Brain microvascular endothelial cell (primary cell): ENCODE data around the gene RHOJ.

Source experiments
- DNase-seq: peaks from one replicate; pipeline ENCODE4 v3.0.0-alpha.2; 2020
- H3K27ac ChIP-seq: fragments of 250-450 bp; sonication (Bioruptor Pico); 2 replicates; pipeline ENCODE4 v1.5.1; 2020; ENCODE audit warnings: mild to moderate bottlenecking, moderate library complexity
- H3K27me3 ChIP-seq: fragments of 250-450 bp; sonication (Bioruptor Pico); replicated peaks from 2 replicates; pipeline ENCODE4 v1.5.1; 2020; ENCODE audit warnings: mild to moderate bottlenecking
- H3K36me3 ChIP-seq: fragments of 250-450 bp; sonication (Bioruptor Pico); replicated peaks from 2 replicates; pipeline ENCODE4 v1.5.1; 2020; ENCODE audit warnings: mild to moderate bottlenecking
- H3K4me3 ChIP-seq: 2 replicates; pipeline ENCODE4 v1.5.1; 2011; ENCODE audit warnings: low read depth, mild to moderate bottlenecking, control low read depth, low read length, moderate library complexity
- CTCF ChIP-seq: IDR thresholded peaks from 2 replicates; pipeline ENCODE4 v1.5.1; 2011; ENCODE audit warnings: low read depth, mild to moderate bottlenecking, moderate library complexity, low read length, control low read depth, inconsistent platforms; ENCODE audit errors: missing control alignments
- in situ Hi-C: cut with HindIII; loops from 2 replicates; pipeline ENCODE4 v1.10.0; 2017; ENCODE audit warnings: low sequenced_read_pairs, low pct_ligation_motif_present

Gene RHOJ

GRCh38 chr14:63223596-63223995, 19.4 kb downstream of the RHOJ start:
- in situ Hi-C loops, result no loop called here
- DNase-seq, result no peak
- Histone ChIP-seq H3K36me3 (no peaks in the 10 kb centered on the region), H3K27me3 (no peaks in the 10 kb centered on the region), H3K27ac (no peak overlapping the region), H3K4me3 (no peak overlapping the region)
- TF ChIP-seq CTCF, result no peak

DNA sequence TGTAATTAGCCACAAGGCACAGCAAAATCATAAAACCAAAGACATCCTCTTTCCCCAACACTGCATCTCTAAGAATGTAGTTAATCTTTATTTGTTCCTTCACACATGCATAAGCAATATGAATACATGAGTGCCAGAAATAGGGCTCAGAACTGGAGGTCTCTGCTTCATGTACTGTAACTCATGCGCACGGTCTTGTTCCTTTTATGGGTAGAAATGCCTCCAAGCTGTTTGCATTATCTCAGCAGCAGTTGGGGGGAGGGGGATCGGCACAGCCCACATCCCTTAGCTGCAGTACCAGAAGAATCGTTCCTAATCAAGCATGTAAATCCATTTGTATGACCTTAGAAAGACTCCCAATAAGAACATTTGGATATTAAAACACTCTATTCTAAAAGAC, 20.0 kb downstream of the RHOJ start:
- TF ChIP-seq CTCF, result no peak
- no peak overlapping the region for H3K4me3 ChIP-seq
- H3K27ac ChIP-seq, result no peak overlapping the region
- DNase-seq, result no peak
- in situ Hi-C loops, result no loop called here
- no peaks in the 10 kb centered on the region for H3K36me3 ChIP-seq
- no peaks in the 10 kb centered on the region for H3K27me3 ChIP-seq

- Histone ChIP-seq H3K4me3 (no peak overlapping the region), H3K27me3 (no peaks in the 10 kb centered on the region), H3K36me3 (no peaks in the 10 kb centered on the region), H3K27ac (no peak overlapping the region)
- no peak for TF ChIP-seq CTCF
- in situ Hi-C loops, result no loop called here
- no peak for DNase-seq
Observed at GRCh38 chr14:63228217-63228616, 24.0 kb downstream of the RHOJ start.

DNA sequence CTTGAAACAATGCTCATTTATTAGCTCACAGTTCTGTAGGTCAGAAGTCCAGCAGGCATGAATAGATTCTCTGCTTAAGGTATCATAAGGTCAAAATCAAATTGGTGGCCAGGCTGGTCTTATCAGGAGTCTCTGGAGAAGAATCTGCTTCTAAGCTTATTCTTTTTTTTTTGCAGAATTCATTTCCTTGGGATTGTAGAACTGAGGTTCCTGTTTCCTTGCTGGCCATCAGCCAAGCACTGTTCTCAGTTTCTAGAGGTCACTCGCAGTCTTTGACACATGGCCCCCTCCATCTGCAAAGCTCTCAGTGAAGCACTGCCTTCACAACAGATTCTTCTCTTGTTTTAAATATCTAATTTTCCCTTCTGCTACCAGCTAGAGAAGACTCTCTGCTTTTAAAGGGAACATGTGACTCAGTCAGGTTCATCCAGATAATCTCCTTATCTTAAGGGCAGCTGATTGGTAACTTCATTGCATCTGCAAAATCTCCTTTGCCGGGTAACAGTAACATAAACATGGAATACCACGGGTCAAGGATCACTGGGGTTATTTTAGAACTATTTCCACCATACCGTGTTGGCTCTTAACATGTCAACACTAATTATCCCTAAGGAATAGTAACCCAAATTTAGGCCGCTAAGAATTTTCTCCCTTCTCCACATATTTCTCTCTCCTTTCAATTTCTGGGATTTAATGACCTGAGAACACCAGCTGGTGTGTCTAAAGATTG, 25.3 kb downstream of the RHOJ start:
- no peaks in the 10 kb centered on the region for H3K27me3 ChIP-seq
- no peak overlapping the region for H3K27ac ChIP-seq
- H3K4me3 ChIP-seq, result no peak overlapping the region
- DNase-seq, result no peak
- in situ Hi-C loops, result no loop called here
- no peak for TF ChIP-seq CTCF
- H3K36me3 ChIP-seq, result no peaks in the 10 kb centered on the region

DNA sequence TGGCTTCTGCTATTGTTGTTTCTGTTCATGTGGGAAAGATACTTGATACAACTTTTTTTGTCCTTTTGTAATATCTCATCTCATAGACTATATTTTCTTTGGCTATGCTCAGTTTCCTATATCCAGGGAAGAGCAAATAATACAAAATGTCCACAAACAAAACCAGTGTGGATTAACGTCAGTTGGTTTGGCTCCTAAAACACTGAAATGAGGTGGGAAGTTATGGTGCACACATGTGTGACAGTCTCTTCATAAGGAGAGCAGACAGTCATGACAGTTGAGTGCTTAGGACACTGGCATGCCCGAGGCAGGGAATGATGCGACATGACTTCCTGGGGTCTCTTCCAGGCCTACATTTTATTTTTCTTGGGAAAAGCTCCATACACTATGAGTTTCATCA, 27.5 kb downstream of the RHOJ start:
- in situ Hi-C loops, result no loop called here
- DNase-seq, result no peak
- no peak overlapping the region for H3K4me3 ChIP-seq
- H3K27ac ChIP-seq, result no peak overlapping the region
- TF ChIP-seq CTCF, result no peak
- H3K27me3 ChIP-seq, result no peaks in the 10 kb centered on the region
- no peaks in the 10 kb centered on the region for H3K36me3 ChIP-seq

GRCh38 chr14:63237791-63238190, 33.5 kb downstream of the RHOJ start:
- Histone ChIP-seq H3K27me3 (no peaks in the 10 kb centered on the region), H3K4me3 (no peak overlapping the region), H3K36me3 (no peaks in the 10 kb centered on the region), H3K27ac (no peak overlapping the region)
- TF ChIP-seq CTCF, result no peak
- no peak for DNase-seq
- in situ Hi-C loops, result no loop called here
